HEK293 (cell line): ENCODE data around the gene DAO.

Experiments
- CTCF ChIA-PET: fragments of 350-600 bp; formaldehyde crosslinking; extraction: SDS; loops from one replicate; lab custom pipeline; 2021; ENCODE audit warnings: antibody characterized with exemption; lab: Yijun Ruan, JAX
- POLR2A ChIA-PET: fragments of 300-600 bp; formaldehyde crosslinking; extraction: SDS; loops from one replicate; lab custom pipeline; 2020; ENCODE audit warnings: antibody characterized with exemption, inconsistent platforms; lab: Yijun Ruan, JAX
- H3K27ac ChIP-seq: fragments of 200-500 bp; sonication (Bioruptor generic); 2 replicates; pipeline ENCODE4 v1.5.1; 2014; ENCODE audit warnings: low read depth, low read length, control low read depth, inconsistent platforms; ENCODE audit errors: extremely low read depth
- H3K36me3 ChIP-seq, 2 experiments: fragments of 200-500 bp in 1 of 2; sonication (Bioruptor generic) in 1 of 2; 1 replicate in 1 of 2; 2 replicates in 1 of 2; pipeline ENCODE4 v1.5.1; 2014 to 2017; ENCODE audit warnings: inconsistent platforms in 2 of 2, low read length in 2 of 2; ENCODE audit not compliant: control insufficient read depth in 2 of 2, insufficient read depth in 1 of 2
- H3K4me1 ChIP-seq: fragments of 200-500 bp; sonication (Bioruptor generic); 2 replicates; pipeline ENCODE4 v1.5.1; 2014; ENCODE audit warnings: mild to moderate bottlenecking, low read length, inconsistent platforms; ENCODE audit not compliant: control insufficient read depth, insufficient read depth
- H3K4me3 ChIP-seq: 2 replicates; pipeline ENCODE4 v1.5.1; 2011; ENCODE audit warnings: low read depth, mild to moderate bottlenecking, control low read depth, low read length, moderate library complexity
- H3K9me3 ChIP-seq: fragments of 200-500 bp; sonication (Bioruptor generic); 2 replicates; pipeline ENCODE4 v1.5.1; 2014; ENCODE audit warnings: low read depth, low read length, inconsistent platforms; ENCODE audit not compliant: control insufficient read depth, insufficient read depth
- GLIS2 ChIP-seq: fragments of 450-650 bp; formaldehyde crosslinking; IDR thresholded peaks from 2 replicates; pipeline ENCODE4 v1.5.1; 2016; ENCODE audit warnings: missing biosample characterization, missing genetic modification characterization
- HOXA7 ChIP-seq: sonication (generic); formaldehyde crosslinking; IDR thresholded peaks from 2 replicates; pipeline ENCODE4 v1.8.1; 2022; ENCODE audit warnings: missing genetic modification reagents, borderline replicate concordance
- KLF16 ChIP-seq: fragments of 450-650 bp; formaldehyde crosslinking; IDR thresholded peaks from 2 replicates; pipeline ENCODE4 v1.5.1; 2017; ENCODE audit warnings: missing biosample characterization, missing genetic modification characterization
- KLF8 ChIP-seq: fragments of 450-650 bp; formaldehyde crosslinking; IDR thresholded peaks from 2 replicates; pipeline ENCODE4 v1.5.1; 2016; ENCODE audit warnings: missing biosample characterization, missing genetic modification characterization
- KLF9 ChIP-seq: fragments of 450-650 bp; formaldehyde crosslinking; IDR thresholded peaks from 2 replicates; pipeline ENCODE4 v1.5.1; 2016; ENCODE audit warnings: missing biosample characterization, missing genetic modification characterization, low read depth
- MZF1 ChIP-seq: fragments of 450-650 bp; formaldehyde crosslinking; IDR thresholded peaks from 2 replicates; pipeline ENCODE4 v1.5.1; 2017; ENCODE audit warnings: missing biosample characterization, missing genetic modification characterization, borderline replicate concordance
- PRDM1 ChIP-seq: fragments of 450-650 bp; formaldehyde crosslinking; IDR thresholded peaks from 2 replicates; pipeline ENCODE4; 2016; ENCODE audit warnings: missing biosample characterization, missing genetic modification characterization
- TCF7L2 ChIP-seq: IDR thresholded peaks from 2 replicates; pipeline ENCODE4 v1.6.1; 2011; ENCODE audit warnings: low read depth, mild to moderate bottlenecking, inconsistent platforms, low read length, moderate library complexity, borderline replicate concordance
- YY1 ChIP-seq: fragments of 450-650 bp; formaldehyde crosslinking; IDR thresholded peaks from 2 replicates; pipeline ENCODE4 v1.5.1; 2018; ENCODE audit warnings: missing biosample characterization, missing genetic modification characterization
- YY2 ChIP-seq: fragments of 450-650 bp; formaldehyde crosslinking; IDR thresholded peaks from 2 replicates; pipeline ENCODE4 v1.5.1; 2016; ENCODE audit warnings: missing biosample characterization, missing genetic modification characterization
- ZFHX2 ChIP-seq: fragments of 450-650 bp; formaldehyde crosslinking; conservative IDR thresholded peaks from 2 replicates; pipeline ENCODE4 v1.5.1; 2016; ENCODE audit warnings: missing biosample characterization, missing genetic modification characterization
- ZNF121 ChIP-seq: fragments of 450-650 bp; formaldehyde crosslinking; IDR thresholded peaks from 2 replicates; pipeline ENCODE4 v1.5.1; 2016; ENCODE audit warnings: missing biosample characterization, missing genetic modification characterization
- ZNF133 ChIP-seq: fragments of 450-650 bp; formaldehyde crosslinking; IDR thresholded peaks from 2 replicates; pipeline ENCODE4 v1.5.1; 2016; ENCODE audit warnings: missing biosample characterization, missing genetic modification characterization
- ZNF138 ChIP-seq: fragments of 450-650 bp; formaldehyde crosslinking; IDR thresholded peaks from 2 replicates; pipeline ENCODE4 v1.5.1; 2016; ENCODE audit warnings: missing biosample characterization, missing genetic modification characterization, borderline replicate concordance
- ZNF140 ChIP-seq: fragments of 450-650 bp; formaldehyde crosslinking; IDR thresholded peaks from 2 replicates; pipeline ENCODE4 v1.5.1; 2016; ENCODE audit warnings: missing biosample characterization, missing genetic modification characterization
- ZNF248 ChIP-seq: fragments of 450-650 bp; formaldehyde crosslinking; IDR thresholded peaks from 2 replicates; pipeline ENCODE4 v1.5.1; 2017; ENCODE audit warnings: missing biosample characterization, missing genetic modification characterization
- ZNF335 ChIP-seq: fragments of 450-650 bp; formaldehyde crosslinking; conservative IDR thresholded peaks from 2 replicates; pipeline ENCODE4 v1.5.1; 2016; ENCODE audit warnings: missing biosample characterization, missing genetic modification characterization
- ZNF501 ChIP-seq: fragments of 450-650 bp; formaldehyde crosslinking; IDR thresholded peaks from 2 replicates; pipeline ENCODE4 v1.5.1; 2016; ENCODE audit warnings: missing biosample characterization, missing genetic modification characterization
- ZNF514 ChIP-seq: fragments of 450-650 bp; formaldehyde crosslinking; IDR thresholded peaks from 2 replicates; pipeline ENCODE4 v1.5.1; 2016; ENCODE audit warnings: missing biosample characterization, missing genetic modification characterization
- ZNF585B ChIP-seq: fragments of 450-650 bp; formaldehyde crosslinking; IDR thresholded peaks from 2 replicates; pipeline ENCODE4 v1.5.1; 2016; ENCODE audit warnings: missing biosample characterization, missing genetic modification characterization
- ZNF776 ChIP-seq: fragments of 450-650 bp; formaldehyde crosslinking; IDR thresholded peaks from 2 replicates; pipeline ENCODE4 v1.5.0; 2017; ENCODE audit warnings: missing biosample characterization, missing genetic modification characterization, borderline replicate concordance
- TF ChIP-seq, protein P1 (sequence below): fragments of 450-650 bp; formaldehyde crosslinking; optimal IDR thresholded peaks from 2 replicates; pipeline ENCODE3; 2016; ENCODE audit warnings: missing biosample characterization, mild to moderate bottlenecking, missing genetic modification characterization
- TF ChIP-seq, protein P2 (sequence below): fragments of 450-650 bp; formaldehyde crosslinking; IDR thresholded peaks from 2 replicates; pipeline ENCODE4 v1.5.1; 2016; ENCODE audit warnings: missing biosample characterization, missing genetic modification characterization
- TF ChIP-seq, protein P3 (sequence below): fragments of 450-650 bp; formaldehyde crosslinking; IDR thresholded peaks from 2 replicates; pipeline ENCODE4 v1.5.1; 2017; ENCODE audit warnings: missing biosample characterization, missing genetic modification characterization
- TF ChIP-seq, protein P4 (sequence below): fragments of 450-650 bp; formaldehyde crosslinking; IDR thresholded peaks from 2 replicates; pipeline ENCODE4 v1.5.1; 2016; ENCODE audit warnings: missing biosample characterization, missing genetic modification characterization, borderline replicate concordance
- TF ChIP-seq, protein P5 (sequence below): fragments of 450-650 bp; formaldehyde crosslinking; conservative IDR thresholded peaks from 2 replicates; pipeline ENCODE4 v1.5.1; 2016; ENCODE audit warnings: low read depth, missing biosample characterization, missing genetic modification characterization

Gene DAO

GRCh38 chr12:108910336-108910735 lies 30.4 kb downstream of the DAO start (continued):
- TF ChIP-seq KLF9 (no peak), ZNF121 (tag by site-specific recombination) (no peak), TCF7L2 (no peak), ZNF335 (tag by site-specific recombination) (no peak), YY2 (tag by site-specific recombination) (no peak)
- TF ChIP-seq, protein P1, sequence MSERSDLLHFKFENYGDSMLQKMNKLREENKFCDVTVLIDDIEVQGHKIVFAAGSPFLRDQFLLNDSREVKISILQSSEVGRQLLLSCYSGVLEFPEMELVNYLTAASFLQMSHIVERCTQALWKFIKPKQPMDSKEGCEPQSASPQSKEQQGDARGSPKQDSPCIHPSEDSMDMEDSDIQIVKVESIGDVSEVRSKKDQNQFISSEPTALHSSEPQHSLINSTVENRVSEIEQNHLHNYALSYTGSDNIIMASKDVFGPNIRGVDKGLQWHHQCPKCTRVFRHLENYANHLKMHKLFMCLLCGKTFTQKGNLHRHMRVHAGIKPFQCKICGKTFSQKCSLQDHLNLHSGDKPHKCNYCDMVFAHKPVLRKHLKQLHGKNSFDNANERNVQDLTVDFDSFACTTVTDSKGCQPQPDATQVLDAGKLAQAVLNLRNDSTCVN (tag by site-specific recombination), result no peak
- TF ChIP-seq, protein P2, sequence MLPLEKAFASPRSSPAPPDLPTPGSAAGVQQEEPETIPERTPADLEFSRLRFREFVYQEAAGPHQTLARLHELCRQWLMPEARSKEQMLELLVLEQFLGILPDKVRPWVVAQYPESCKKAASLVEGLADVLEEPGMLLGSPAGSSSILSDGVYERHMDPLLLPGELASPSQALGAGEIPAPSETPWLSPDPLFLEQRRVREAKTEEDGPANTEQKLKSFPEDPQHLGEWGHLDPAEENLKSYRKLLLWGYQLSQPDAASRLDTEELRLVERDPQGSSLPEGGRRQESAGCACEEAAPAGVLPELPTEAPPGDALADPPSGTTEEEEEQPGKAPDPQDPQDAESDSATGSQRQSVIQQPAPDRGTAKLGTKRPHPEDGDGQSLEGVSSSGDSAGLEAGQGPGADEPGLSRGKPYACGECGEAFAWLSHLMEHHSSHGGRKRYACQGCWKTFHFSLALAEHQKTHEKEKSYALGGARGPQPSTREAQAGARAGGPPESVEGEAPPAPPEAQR (tag by site-specific recombination), result no peak

- H3K36me3 ChIP-seq, result no peaks in the 10 kb centered on the region
- POLR2A ChIA-PET, result no interaction called here
- H3K4me1 ChIP-seq, result no peaks in the 10 kb centered on the region
- no peak overlapping the region for H3K27ac ChIP-seq
- H3K9me3 ChIP-seq, result no peaks in the 10 kb centered on the region
- CTCF ChIA-PET, result interaction anchor here (0.6 kb wide), 1 partner anchor 30 kb away, joined by 3 read pairs; no protein-coding TSS in a partner anchor
- TF ChIP-seq ZNF138 (tag by site-specific recombination) (no peak), ZNF133 (tag by site-specific recombination) (no peak), MZF1 (no peak), ZFHX2 (tag by site-specific recombination) (no peak), PRDM1 (tag by site-specific recombination) (no peak), HOXA7 (no peak), ZNF585B (tag by site-specific recombination) (no peak), GLIS2 (no peak), KLF8 (tag by site-specific recombination) (no peak), ZNF514 (tag by site-specific recombination) (no peak), KLF16 (tag by site-specific recombination) (no peak), ZNF776 (tag by site-specific recombination) (no peak), YY1 (tag by site-specific recombination) (no peak), KLF9 (no peak), ZNF248 (tag by site-specific recombination) (no peak), ZNF140 (tag by site-specific recombination) (no peak), ZNF501 (tag by site-specific recombination) (no peak)
- TF ChIP-seq, protein P3, sequence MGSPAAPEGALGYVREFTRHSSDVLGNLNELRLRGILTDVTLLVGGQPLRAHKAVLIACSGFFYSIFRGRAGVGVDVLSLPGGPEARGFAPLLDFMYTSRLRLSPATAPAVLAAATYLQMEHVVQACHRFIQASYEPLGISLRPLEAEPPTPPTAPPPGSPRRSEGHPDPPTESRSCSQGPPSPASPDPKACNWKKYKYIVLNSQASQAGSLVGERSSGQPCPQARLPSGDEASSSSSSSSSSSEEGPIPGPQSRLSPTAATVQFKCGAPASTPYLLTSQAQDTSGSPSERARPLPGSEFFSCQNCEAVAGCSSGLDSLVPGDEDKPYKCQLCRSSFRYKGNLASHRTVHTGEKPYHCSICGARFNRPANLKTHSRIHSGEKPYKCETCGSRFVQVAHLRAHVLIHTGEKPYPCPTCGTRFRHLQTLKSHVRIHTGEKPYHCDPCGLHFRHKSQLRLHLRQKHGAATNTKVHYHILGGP (tag by site-specific recombination), result no peak
- TF ChIP-seq, protein P4, sequence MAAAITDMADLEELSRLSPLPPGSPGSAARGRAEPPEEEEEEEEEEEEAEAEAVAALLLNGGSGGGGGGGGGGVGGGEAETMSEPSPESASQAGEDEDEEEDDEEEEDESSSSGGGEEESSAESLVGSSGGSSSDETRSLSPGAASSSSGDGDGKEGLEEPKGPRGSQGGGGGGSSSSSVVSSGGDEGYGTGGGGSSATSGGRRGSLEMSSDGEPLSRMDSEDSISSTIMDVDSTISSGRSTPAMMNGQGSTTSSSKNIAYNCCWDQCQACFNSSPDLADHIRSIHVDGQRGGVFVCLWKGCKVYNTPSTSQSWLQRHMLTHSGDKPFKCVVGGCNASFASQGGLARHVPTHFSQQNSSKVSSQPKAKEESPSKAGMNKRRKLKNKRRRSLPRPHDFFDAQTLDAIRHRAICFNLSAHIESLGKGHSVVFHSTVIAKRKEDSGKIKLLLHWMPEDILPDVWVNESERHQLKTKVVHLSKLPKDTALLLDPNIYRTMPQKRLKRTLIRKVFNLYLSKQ (tag by site-specific recombination), result no peak
- TF ChIP-seq, protein P5, sequence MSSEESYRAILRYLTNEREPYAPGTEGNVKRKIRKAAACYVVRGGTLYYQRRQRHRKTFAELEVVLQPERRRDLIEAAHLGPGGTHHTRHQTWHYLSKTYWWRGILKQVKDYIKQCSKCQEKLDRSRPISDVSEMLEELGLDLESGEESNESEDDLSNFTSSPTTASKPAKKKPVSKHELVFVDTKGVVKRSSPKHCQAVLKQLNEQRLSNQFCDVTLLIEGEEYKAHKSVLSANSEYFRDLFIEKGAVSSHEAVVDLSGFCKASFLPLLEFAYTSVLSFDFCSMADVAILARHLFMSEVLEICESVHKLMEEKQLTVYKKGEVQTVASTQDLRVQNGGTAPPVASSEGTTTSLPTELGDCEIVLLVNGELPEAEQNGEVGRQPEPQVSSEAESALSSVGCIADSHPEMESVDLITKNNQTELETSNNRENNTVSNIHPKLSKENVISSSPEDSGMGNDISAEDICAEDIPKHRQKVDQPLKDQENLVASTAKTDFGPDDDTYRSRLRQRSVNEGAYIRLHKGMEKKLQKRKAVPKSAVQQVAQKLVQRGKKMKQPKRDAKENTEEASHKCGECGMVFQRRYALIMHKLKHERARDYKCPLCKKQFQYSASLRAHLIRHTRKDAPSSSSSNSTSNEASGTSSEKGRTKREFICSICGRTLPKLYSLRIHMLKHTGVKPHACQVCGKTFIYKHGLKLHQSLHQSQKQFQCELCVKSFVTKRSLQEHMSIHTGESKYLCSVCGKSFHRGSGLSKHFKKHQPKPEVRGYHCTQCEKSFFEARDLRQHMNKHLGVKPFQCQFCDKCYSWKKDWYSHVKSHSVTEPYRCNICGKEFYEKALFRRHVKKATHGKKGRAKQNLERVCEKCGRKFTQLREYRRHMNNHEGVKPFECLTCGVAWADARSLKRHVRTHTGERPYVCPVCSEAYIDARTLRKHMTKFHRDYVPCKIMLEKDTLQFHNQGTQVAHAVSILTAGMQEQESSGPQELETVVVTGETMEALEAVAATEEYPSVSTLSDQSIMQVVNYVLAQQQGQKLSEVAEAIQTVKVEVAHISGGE (tag by site-specific recombination), result no peak
- H3K4me3 ChIP-seq, result no peak overlapping the region
These were observed 32.0 kb downstream of the DAO start for GRCh38 chr12:108911915-108912314.
